Globus pallidus (tissue), 1 donor: ENCODE measurements around the gene C4orf51.
"Not testable (repeated sequence)": the region's sequence is repeated elsewhere in the genome, so short reads cannot be mapped to it uniquely, and the experiment has no call there.

Experiments
- DNase-seq: peaks from one replicate; pipeline ENCODE4 v3.0.0-alpha.2; 2015; ENCODE audit warnings: low spot score

Gene C4orf51

GRCh38 chr4:145679991-145680455 lies at the start of gene C4orf51:
C4orf51 (plus strand) TSS chr4:145680146; CDS start chr4:145680204, 58 bp downstream.
- no peak for DNase-seq

- DNase-seq = no peak
These were observed 44.8 kb upstream of the C4orf51 start for GRCh38 chr4:145635117-145635516.

- DNase-seq = no peak
These were observed 44.3 kb upstream of the C4orf51 start for GRCh38 chr4:145635630-145636029.

GRCh38 chr4:145639186-145639698 lies 40.7 kb upstream of the C4orf51 start:
- DNase-seq = no peak

- not testable (repeated sequence) for DNase-seq
These were observed 39.7 kb upstream of the C4orf51 start for GRCh38 chr4:145640236-145640635.

- no peak for DNase-seq
These were observed 36.7 kb upstream of the C4orf51 start for GRCh38 chr4:145643295-145643694.

- no peak for DNase-seq
These were observed 35.2 kb upstream of the C4orf51 start for GRCh38 chr4:145644699-145645098.

- no peak for DNase-seq
These were observed 23.8 kb upstream of the C4orf51 start for GRCh38 chr4:145656156-145656555.

GRCh38 chr4:145660064-145660463 lies 19.9 kb upstream of the C4orf51 start:
- DNase-seq = no peak

- no peak for DNase-seq
These were observed 16.8 kb upstream of the C4orf51 start for GRCh38 chr4:145663194-145663593.

- no peak for DNase-seq
These were observed 14.2 kb upstream of the C4orf51 start for GRCh38 chr4:145665773-145666172.

- DNase-seq = no peak
These were observed 9.5 kb upstream of the C4orf51 start for GRCh38 chr4:145670422-145670821.

GRCh38 chr4:145679520-145679919 lies 426 bp upstream of the C4orf51 start:
- no peak for DNase-seq

GRCh38 chr4:145680902-145681301 lies 956 bp downstream of the C4orf51 start:
- DNase-seq = no peak

- DNase-seq = no peak
These were observed 1.6 kb downstream of the C4orf51 start for GRCh38 chr4:145681518-145681917.

- DNase-seq = no peak
These were observed 2.0 kb downstream of the C4orf51 start for GRCh38 chr4:145681956-145682355.

- DNase-seq = no peak
These were observed 7.0 kb downstream of the C4orf51 start for GRCh38 chr4:145686991-145687390.

- DNase-seq = no peak
These were observed 10.7 kb downstream of the C4orf51 start for GRCh38 chr4:145690610-145691009.

- DNase-seq = not testable (repeated sequence)
These were observed 11.5 kb downstream of the C4orf51 start for GRCh38 chr4:145691416-145691815.

GRCh38 chr4:145694929-145695328 lies 15.0 kb downstream of the C4orf51 start:
- DNase-seq = no peak

GRCh38 chr4:145697332-145697731 lies 17.4 kb downstream of the C4orf51 start:
- no peak for DNase-seq

- DNase-seq = no peak
These were observed 18.6 kb downstream of the C4orf51 start for GRCh38 chr4:145698507-145698906.

GRCh38 chr4:145703850-145704497 lies 24.0 kb downstream of the C4orf51 start:
- DNase-seq = no peak

- no peak for DNase-seq
These were observed 29.4 kb downstream of the C4orf51 start for GRCh38 chr4:145709336-145709735.
